PC-3 (cell line): Measurements from ENCODE around the gene ADORA1.

Experiments used
- EZH2 ChIP-seq: fragments of 300-600 bp; sonication (generic); IDR thresholded peaks from one replicate; pipeline ENCODE4 v1.6.1; 2017; ENCODE audit warnings: antibody characterized with exemption, mild to moderate bottlenecking, low read length; ENCODE audit not compliant: unreplicated experiment
- TF ChIP-seq, protein P1 (sequence below): fragments of 300-600 bp; sonication (generic); conservative IDR thresholded peaks from 2 replicates; pipeline ENCODE4 v1.5.1; 2017; ENCODE audit warnings: antibody characterized with exemption, low read depth, mild to moderate bottlenecking, low read length

DNA sequence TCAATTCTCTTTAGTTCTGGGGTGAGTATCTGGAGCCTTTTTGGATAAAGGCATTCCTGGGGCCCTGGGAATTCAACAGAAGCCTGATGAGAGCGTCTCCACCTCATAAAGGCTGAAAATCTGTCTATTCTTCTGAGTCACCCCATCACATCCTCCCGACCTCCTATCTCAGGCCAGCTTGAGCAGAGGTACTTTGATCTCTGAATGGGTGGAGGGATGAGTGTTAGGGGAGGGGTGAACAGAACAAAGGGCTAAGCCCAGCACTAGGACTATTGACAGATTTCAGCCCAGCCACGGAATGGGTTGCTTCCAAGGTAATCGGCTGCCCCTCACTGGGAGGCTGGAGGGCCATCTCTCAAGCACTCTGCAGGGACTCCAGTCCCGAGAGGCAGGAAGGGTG, 50.6 kb downstream of the ADORA1 start:
- TF ChIP-seq, protein P1, sequence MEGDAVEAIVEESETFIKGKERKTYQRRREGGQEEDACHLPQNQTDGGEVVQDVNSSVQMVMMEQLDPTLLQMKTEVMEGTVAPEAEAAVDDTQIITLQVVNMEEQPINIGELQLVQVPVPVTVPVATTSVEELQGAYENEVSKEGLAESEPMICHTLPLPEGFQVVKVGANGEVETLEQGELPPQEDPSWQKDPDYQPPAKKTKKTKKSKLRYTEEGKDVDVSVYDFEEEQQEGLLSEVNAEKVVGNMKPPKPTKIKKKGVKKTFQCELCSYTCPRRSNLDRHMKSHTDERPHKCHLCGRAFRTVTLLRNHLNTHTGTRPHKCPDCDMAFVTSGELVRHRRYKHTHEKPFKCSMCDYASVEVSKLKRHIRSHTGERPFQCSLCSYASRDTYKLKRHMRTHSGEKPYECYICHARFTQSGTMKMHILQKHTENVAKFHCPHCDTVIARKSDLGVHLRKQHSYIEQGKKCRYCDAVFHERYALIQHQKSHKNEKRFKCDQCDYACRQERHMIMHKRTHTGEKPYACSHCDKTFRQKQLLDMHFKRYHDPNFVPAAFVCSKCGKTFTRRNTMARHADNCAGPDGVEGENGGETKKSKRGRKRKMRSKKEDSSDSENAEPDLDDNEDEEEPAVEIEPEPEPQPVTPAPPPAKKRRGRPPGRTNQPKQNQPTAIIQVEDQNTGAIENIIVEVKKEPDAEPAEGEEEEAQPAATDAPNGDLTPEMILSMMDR = no peak
- TF ChIP-seq EZH2 = no peak
